ENCODE measurements around the gene RBCK1. TPM values are rescaled to one million over a fixed set of nuclear protein-coding genes. Genes with fewer than 3 reads are reported as not detected.
A peak's percentile ranks its signal among the peaks of the same experiment; 100 is the strongest.

RBCK1 gene
- total and polyA plus RNA-seq, 10 donors: 78.6 to 152 (median 102) TPM

GRCh38 chr20:478949-479429, 70.9 kb downstream of the RBCK1 start:
- H3K4me1 ChIP-seq: peaks cover 0 to 17% (median 3%) of the 10 kb centered on the region in 6 donors
- intact Hi-C loops (cut with DNase I; ENCODE audit: low total_unique reads): no loop called here
- no peak for TF ChIP-seq POLR2AphosphoS5 (IDR thresholded peaks at IDR 0.05)
- TF ChIP-seq CTCF (IDR thresholded peaks at IDR 0.05 in 8 of 11, conservative IDR thresholded peaks at IDR 0.05 in 3 of 11): peak; percentile 55 to 82 (median 69)

GRCh38 chr20:479487-479886, 71.4 kb downstream of the RBCK1 start:
- TF ChIP-seq CTCF (IDR thresholded peaks at IDR 0.05 in 8 of 11, conservative IDR thresholded peaks at IDR 0.05 in 3 of 11) (no peak), POLR2AphosphoS5 (IDR thresholded peaks at IDR 0.05) (no peak), POLR2A (IDR thresholded peaks at IDR 0.05) (no peak)
- intact Hi-C loops (cut with DNase I; ENCODE audit: low total_unique reads): no loop called here
- DNase-seq: no peak
- peaks cover 0 to 17% (median 3%) of the 10 kb centered on the region in 6 donors for H3K4me1 ChIP-seq
- 85 to 94% (median 92%) methylated on average over 2 of the region's 2 CpGs for WGBS, 5 donors
- no peak overlapping the region for H3K27ac ChIP-seq
- no peaks in the 10 kb centered on the region for H3K27me3 ChIP-seq (replicated peaks in 1 of 7)
- H3K36me3 ChIP-seq: peaks cover 0 to 77% (median 32%) of the 10 kb centered on the region in 6 donors
- no peaks in the 10 kb centered on the region for H3K9me3 ChIP-seq
- no peak overlapping the region for H3K4me3 ChIP-seq

More at GRCh38 chr20:478949-479429, 70.9 kb downstream of the RBCK1 start:
- H3K27me3 ChIP-seq (replicated peaks in 1 of 7): no peaks in the 10 kb centered on the region
- no peak overlapping the region for H3K4me3 ChIP-seq
- no peak overlapping the region for H3K27ac ChIP-seq
- no peaks in the 10 kb centered on the region for H3K9me3 ChIP-seq
- peaks cover 0 to 72% (median 27%) of the 10 kb centered on the region in 6 donors for H3K36me3 ChIP-seq
- WGBS, 5 donors: 52 to 61% (median 60%) methylated on average over 3 of the region's 3 CpGs
- DNase-seq: no peak

- intact Hi-C loops (cut with DNase I; ENCODE audit: low total_unique reads): loop anchor here (5.0 kb wide), 1 partner anchor 128 kb away; no protein-coding TSS in a partner anchor
- Histone ChIP-seq H3K9me3 (no peaks in the 10 kb centered on the region), H3K4me3 (no peak overlapping the region), H3K4me1 (peaks cover 0 to 17% (median 3%) of the 10 kb centered on the region in 6 donors), H3K27me3 (replicated peaks in 1 of 7) (no peaks in the 10 kb centered on the region), H3K36me3 (peaks cover 0 to 83% (median 36%) of the 10 kb centered on the region in 6 donors), H3K27ac (no peak overlapping the region)
- no peak for DNase-seq
- 63 to 77% (median 70%) methylated on average over 3 of the region's 3 CpGs for WGBS, 5 donors
- TF ChIP-seq POLR2A (IDR thresholded peaks at IDR 0.05) (no peak), CTCF (IDR thresholded peaks at IDR 0.05 in 8 of 11, conservative IDR thresholded peaks at IDR 0.05 in 3 of 11) (no peak), POLR2AphosphoS5 (IDR thresholded peaks at IDR 0.05) (no peak)
Observed at GRCh38 chr20:480044-480443, 71.9 kb downstream of the RBCK1 start.

- Histone ChIP-seq H3K9me3 (no peaks in the 10 kb centered on the region), H3K4me1 (peaks cover 0 to 17% (median 3%) of the 10 kb centered on the region in 6 donors), H3K36me3 (peaks cover 0 to 86% (median 46%) of the 10 kb centered on the region in 6 donors), H3K27me3 (replicated peaks in 1 of 7) (no peaks in the 10 kb centered on the region), H3K4me3 (no peak overlapping the region), H3K27ac (no peak overlapping the region)
- intact Hi-C loops (cut with DNase I; ENCODE audit: low total_unique reads): loop anchor here (5.0 kb wide), 1 partner anchor 129 kb away; no protein-coding TSS in a partner anchor
- TF ChIP-seq CTCF (IDR thresholded peaks at IDR 0.05 in 8 of 11, conservative IDR thresholded peaks at IDR 0.05 in 3 of 11) (no peak), POLR2A (IDR thresholded peaks at IDR 0.05) (no peak), POLR2AphosphoS5 (IDR thresholded peaks at IDR 0.05) (no peak)
- DNase-seq: no peak
- 56 to 80% (median 72%) methylated on average over 1 of the region's 1 CpG for WGBS, 5 donors
Observed at GRCh38 chr20:481167-481566, 73.1 kb downstream of the RBCK1 start.

Small RNAs within 50 kb of the gene (small RNA-seq; reads per million reads assigned to genes)
- gene RF00019: 0 reads per million in 4 donors

Other genes starting within 250 kb of the RBCK1 start
- not detected for gene DEFB128, start 218.6 kb upstream of the RBCK1 start, total RNA-seq
- not detected for gene DEFB128, start 218.6 kb upstream of the RBCK1 start, polyA plus RNA-seq
- not detected for gene DEFB129, start 181.0 kb upstream of the RBCK1 start, total RNA-seq
- gene DEFB129, start 181.0 kb upstream of the RBCK1 start, polyA plus RNA-seq: not detected
- gene DEFB132, start 150.6 kb upstream of the RBCK1 start, total RNA-seq: not detected
- gene DEFB132, start 150.6 kb upstream of the RBCK1 start, polyA plus RNA-seq: not detected
- 10 to 100 TPM in 1 of 7 donors, 1 to 10 TPM in 6; 2.3 to 10.4 (median 7.3) TPM for gene C20orf96, start 117.5 kb upstream of the RBCK1 start, total RNA-seq
- 1 to 10 TPM; 3.8 to 5.4 (median 4.4) TPM for gene C20orf96, start 117.5 kb upstream of the RBCK1 start, polyA plus RNA-seq
- 10 to 100 TPM; 17.4 to 26.6 (median 23.6) TPM for gene ZCCHC3, start 110.7 kb upstream of the RBCK1 start, total RNA-seq
- gene ZCCHC3, start 110.7 kb upstream of the RBCK1 start, polyA plus RNA-seq: 10 to 100 TPM; 18.7 to 22.2 (median 19.5) TPM
- 10 to 100 TPM in 2 of 7 donors, 1 to 10 TPM in 5; 4.5 to 12.5 (median 8.3) TPM for gene SOX12, start 82.7 kb upstream of the RBCK1 start, total RNA-seq
- 1 to 10 TPM; 3.2 to 4.9 (median 3.4) TPM for gene SOX12, start 82.7 kb upstream of the RBCK1 start, polyA plus RNA-seq
- gene NRSN2, start 61.2 kb upstream of the RBCK1 start, total RNA-seq: 10 to 100 TPM; 10.9 to 26.3 (median 18.2) TPM
- 10 to 100 TPM; 10.5 to 13.4 (median 12.8) TPM for gene NRSN2, start 61.2 kb upstream of the RBCK1 start, polyA plus RNA-seq
- gene TRIB3, start 27.5 kb upstream of the RBCK1 start, total RNA-seq: 10 to 100 TPM in 4 of 7 donors, 1 to 10 TPM in 3; 8.3 to 25.7 (median 12.0) TPM
- 10 to 100 TPM in 2 of 3 donors, 1 to 10 TPM in 1; 5.7 to 11.7 (median 11.6) TPM for gene TRIB3, start 27.5 kb upstream of the RBCK1 start, polyA plus RNA-seq
- 10 to 100 TPM; 30.6 to 41.0 (median 34.8) TPM for gene TBC1D20, start 54.2 kb downstream of the RBCK1 start, total RNA-seq
- 10 to 100 TPM in 2 of 3 donors, 1 to 10 TPM in 1; 9.2 to 15.1 (median 10.3) TPM for gene TBC1D20, start 54.2 kb downstream of the RBCK1 start, polyA plus RNA-seq
- gene CSNK2A1, start 135.5 kb downstream of the RBCK1 start, total RNA-seq: 10 to 100 TPM; 80.2 to 92.9 (median 88.8) TPM
- 10 to 100 TPM; 16.4 to 25.6 (median 19.5) TPM for gene CSNK2A1, start 135.5 kb downstream of the RBCK1 start, polyA plus RNA-seq
- under 1 TPM in 1 of 7 donors, not detected in 6; 0.22 TPM for gene TCF15, start 202.0 kb downstream of the RBCK1 start, total RNA-seq
- under 1 TPM in 2 of 3 donors, not detected in 1; 0.06 to 0.21 TPM for gene TCF15, start 202.0 kb downstream of the RBCK1 start, polyA plus RNA-seq
- gene SRXN1, start 244.9 kb downstream of the RBCK1 start, total RNA-seq: 10 to 100 TPM; 10.6 to 31.3 (median 14.2) TPM
- gene SRXN1, start 244.9 kb downstream of the RBCK1 start, polyA plus RNA-seq: 10 to 100 TPM in 1 of 3 donors, 1 to 10 TPM in 2; 4.5 to 11.2 (median 7.0) TPM